PC-3 (cell line): Measurements from ENCODE around the gene ZNF441.

Experiments
- CTCF ChIP-seq: fragments of 300-600 bp; sonication (generic); conservative IDR thresholded peaks from 2 replicates; pipeline ENCODE4 v1.5.1; 2017; ENCODE audit warnings: antibody characterized with exemption, low read depth, mild to moderate bottlenecking, low read length
- EZH2 ChIP-seq: fragments of 300-600 bp; sonication (generic); IDR thresholded peaks from one replicate; pipeline ENCODE4 v1.6.1; 2017; ENCODE audit warnings: antibody characterized with exemption, mild to moderate bottlenecking, low read length; ENCODE audit not compliant: unreplicated experiment
- EZH2phosphoT487 ChIP-seq: fragments of 300-600 bp; sonication (generic); IDR thresholded peaks from 2 replicates; pipeline ENCODE4 v1.6.1; 2018; ENCODE audit warnings: mild to moderate bottlenecking, antibody characterized with exemption, low read length, borderline replicate concordance

GRCh38 chr19:11784356-11784755 lies 17.6 kb downstream of the ZNF441 start:
- no peak for TF ChIP-seq CTCF
- no peak for TF ChIP-seq EZH2phosphoT487
- no peak for TF ChIP-seq EZH2
